GM12892 (cell line): ENCODE data around the gene SLAMF7.

Experiments
- POLR2AphosphoS5 ChIP-seq: IDR thresholded peaks from 2 replicates; pipeline ENCODE4 v1.6.1; 2011; ENCODE audit warnings: low read depth, low read length, control low read depth
- TAF1 ChIP-seq: IDR thresholded peaks from 2 replicates; pipeline ENCODE4 v1.6.1; 2011; ENCODE audit warnings: low read depth, mild to moderate bottlenecking, control low read depth, low read length, borderline replicate concordance

GRCh38 chr1:160708801-160709200 is 30.2 kb upstream of the SLAMF7 start:
- peak; percentile 68; the same call in 1 of the 2 replicates for TF ChIP-seq POLR2AphosphoS5
- TF ChIP-seq TAF1: no peak
